ENCODE measurements around the gene DTNA.

DNA sequence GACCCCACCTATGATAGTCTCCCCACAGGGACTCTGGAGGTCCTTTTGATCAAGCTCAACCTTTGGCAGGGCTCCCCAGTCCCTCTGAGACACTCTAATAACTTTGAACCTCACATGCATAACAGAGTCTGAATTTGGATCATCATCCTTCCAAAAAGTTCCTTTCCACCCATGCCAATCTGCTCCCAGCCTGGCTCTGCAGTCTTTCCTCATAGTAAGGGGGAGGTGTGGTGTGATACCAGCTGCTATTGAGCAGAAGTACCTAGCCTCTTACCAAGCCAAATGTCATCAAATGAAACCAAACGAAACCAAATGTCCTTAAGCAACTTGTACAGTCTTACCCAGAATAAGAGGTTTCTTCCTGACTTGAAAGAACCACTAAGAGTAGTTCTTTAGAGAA lies 36.5 kb downstream of the DTNA start:
- TF ChIP-seq, protein P1, sequence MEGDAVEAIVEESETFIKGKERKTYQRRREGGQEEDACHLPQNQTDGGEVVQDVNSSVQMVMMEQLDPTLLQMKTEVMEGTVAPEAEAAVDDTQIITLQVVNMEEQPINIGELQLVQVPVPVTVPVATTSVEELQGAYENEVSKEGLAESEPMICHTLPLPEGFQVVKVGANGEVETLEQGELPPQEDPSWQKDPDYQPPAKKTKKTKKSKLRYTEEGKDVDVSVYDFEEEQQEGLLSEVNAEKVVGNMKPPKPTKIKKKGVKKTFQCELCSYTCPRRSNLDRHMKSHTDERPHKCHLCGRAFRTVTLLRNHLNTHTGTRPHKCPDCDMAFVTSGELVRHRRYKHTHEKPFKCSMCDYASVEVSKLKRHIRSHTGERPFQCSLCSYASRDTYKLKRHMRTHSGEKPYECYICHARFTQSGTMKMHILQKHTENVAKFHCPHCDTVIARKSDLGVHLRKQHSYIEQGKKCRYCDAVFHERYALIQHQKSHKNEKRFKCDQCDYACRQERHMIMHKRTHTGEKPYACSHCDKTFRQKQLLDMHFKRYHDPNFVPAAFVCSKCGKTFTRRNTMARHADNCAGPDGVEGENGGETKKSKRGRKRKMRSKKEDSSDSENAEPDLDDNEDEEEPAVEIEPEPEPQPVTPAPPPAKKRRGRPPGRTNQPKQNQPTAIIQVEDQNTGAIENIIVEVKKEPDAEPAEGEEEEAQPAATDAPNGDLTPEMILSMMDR (IDR thresholded peaks at IDR 0.05): no peak
- no peak for TF ChIP-seq POLR2A (IDR thresholded peaks at IDR 0.05)
- TF ChIP-seq POLR2AphosphoS5 (IDR thresholded peaks at IDR 0.05; ENCODE audit: insufficient read depth in 1 of 2, low read depth in 1 of 2): no peak

Data from vagina (tissue), 2 donors.